BLaER1 treated with 17β-estradiol and CSF1 and Interleukin-3, amounts not matched to agents 10 nM and 100 nM (cell line): ENCODE measurements around the gene HS6ST2.

Experiments
- H3K27ac ChIP-seq, 11 experiments: shearing (Covaris generic); formaldehyde crosslinking; 2 replicates each; pipeline ENCODE4 v1.8.1; 2022
- H3K27me3 ChIP-seq, 11 experiments: shearing (Covaris generic); formaldehyde crosslinking; 2 replicates each; pipeline ENCODE4 v1.8.1; 2022
- H3K36me3 ChIP-seq, 11 experiments: shearing (Covaris generic); formaldehyde crosslinking; 2 replicates each; pipeline ENCODE4 v1.8.1; 2022
- H3K4me1 ChIP-seq, 10 experiments: shearing (Covaris generic); formaldehyde crosslinking; 2 replicates each; pipeline ENCODE4 v1.8.1; 2022
- H3K4me2 ChIP-seq, 11 experiments: shearing (Covaris generic); formaldehyde crosslinking; 2 replicates each; pipeline ENCODE4 v1.8.1; 2022
- H3K4me3 ChIP-seq, 10 experiments: shearing (Covaris generic); formaldehyde crosslinking; 2 replicates each; pipeline ENCODE4 v1.8.1; 2022
- H3K9ac ChIP-seq, 11 experiments: shearing (Covaris generic); formaldehyde crosslinking; 2 replicates each; pipeline ENCODE4 v1.8.1; 2022
- H3K9me3 ChIP-seq, 11 experiments: shearing (Covaris generic); formaldehyde crosslinking; replicated peaks in 1 of 11; 2 replicates each; pipeline ENCODE4 v1.8.1; 2022
- H4K20me1 ChIP-seq, 11 experiments: shearing (Covaris generic); formaldehyde crosslinking; 2 replicates each; pipeline ENCODE4 v1.8.1; 2022
- Cebpa-rat ChIP-seq, 11 experiments: shearing (Covaris generic); IDR thresholded peaks; 2 replicates each; pipeline ENCODE4 v1.8.1; 2022

Gene HS6ST2

DNA sequence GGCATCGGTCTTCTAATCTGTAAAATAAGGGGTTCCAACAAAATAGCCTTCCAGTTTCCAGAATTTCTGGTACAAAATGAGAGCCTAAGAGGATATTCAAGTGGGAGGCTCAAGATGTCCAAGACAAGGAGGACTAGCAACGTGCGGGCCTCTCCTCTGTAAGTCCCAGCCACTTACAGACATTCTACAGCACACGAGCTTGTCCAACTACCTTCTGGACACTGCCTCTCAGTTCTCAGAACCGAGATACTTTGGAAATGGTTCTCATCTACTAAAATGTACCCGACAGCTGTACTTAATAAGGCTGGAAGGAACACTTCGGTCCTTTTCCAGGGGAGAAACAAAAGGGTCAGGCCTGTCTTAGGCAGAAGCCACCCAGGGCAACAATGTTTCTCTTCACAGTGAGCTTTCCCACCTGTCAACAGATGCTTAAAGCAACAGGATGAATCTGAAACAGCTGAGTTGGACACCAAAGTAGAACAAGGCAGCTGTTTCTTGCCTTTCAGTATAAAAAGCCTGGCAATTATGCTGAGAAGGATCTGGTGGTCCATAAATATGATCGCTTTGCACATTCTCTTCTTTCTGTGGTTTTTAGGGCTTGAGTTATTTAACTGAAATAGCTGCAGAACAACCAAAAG, 127.0 kb downstream of the HS6ST2 start:
- no peak overlapping the region for H3K4me3 ChIP-seq
- H3K36me3 ChIP-seq: no peaks in the 10 kb centered on the region
- H4K20me1 ChIP-seq: peaks cover 0 to 17% (median 0%) of the 10 kb centered on the region in 11 experiments; a peak in 6 of 22 replicates
- no peak overlapping the region for H3K27ac ChIP-seq
- peaks cover 84 to 92% (median 87%) of the 10 kb centered on the region in 11 experiments for H3K27me3 ChIP-seq
- H3K4me1 ChIP-seq: peaks cover 0 to 4% (median 0%) of the 10 kb centered on the region in 10 experiments; a peak in 1 of 20 replicates
- no peak for TF ChIP-seq Cebpa-rat (IDR thresholded peaks at IDR 0.05)
- no peak overlapping the region for H3K4me2 ChIP-seq
- H3K9ac ChIP-seq: no peak overlapping the region
- H3K9me3 ChIP-seq: no peaks in the 10 kb centered on the region

DNA sequence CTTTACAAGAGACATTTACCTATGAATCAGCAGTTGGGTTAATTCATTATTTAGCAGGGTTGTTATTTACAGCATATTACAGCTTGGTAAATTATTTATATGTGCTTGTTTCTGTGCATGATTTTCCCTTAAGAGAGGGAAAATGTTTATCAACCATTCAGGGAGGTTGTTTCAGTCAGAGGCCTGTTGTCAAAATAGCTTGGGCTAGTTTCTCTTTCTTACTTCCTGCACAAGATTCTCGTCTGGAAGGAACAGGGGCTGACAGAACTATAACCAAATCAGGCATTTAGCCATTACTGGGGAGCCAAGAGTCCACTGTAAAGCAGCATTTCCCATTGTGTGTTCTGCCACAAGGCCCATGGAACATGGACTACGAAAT, 135.8 kb downstream of the HS6ST2 start:
- H3K4me1 ChIP-seq: no peaks in the 10 kb centered on the region
- no peak overlapping the region for H3K4me2 ChIP-seq
- H3K36me3 ChIP-seq: no peaks in the 10 kb centered on the region
- H4K20me1 ChIP-seq: peaks cover 0 to 7% (median 0%) of the 10 kb centered on the region in 11 experiments; a peak in 3 of 22 replicates
- H3K9me3 ChIP-seq: peaks cover 0 to 7% (median 0%) of the 10 kb centered on the region in 11 experiments; a peak in 1 of 22 replicates
- no peak overlapping the region for H3K4me3 ChIP-seq
- H3K27me3 ChIP-seq: peaks cover 74 to 98% (median 91%) of the 10 kb centered on the region in 11 experiments
- no peak overlapping the region for H3K27ac ChIP-seq
- TF ChIP-seq Cebpa-rat (IDR thresholded peaks at IDR 0.05): no peak
- H3K9ac ChIP-seq: no peak overlapping the region

DNA sequence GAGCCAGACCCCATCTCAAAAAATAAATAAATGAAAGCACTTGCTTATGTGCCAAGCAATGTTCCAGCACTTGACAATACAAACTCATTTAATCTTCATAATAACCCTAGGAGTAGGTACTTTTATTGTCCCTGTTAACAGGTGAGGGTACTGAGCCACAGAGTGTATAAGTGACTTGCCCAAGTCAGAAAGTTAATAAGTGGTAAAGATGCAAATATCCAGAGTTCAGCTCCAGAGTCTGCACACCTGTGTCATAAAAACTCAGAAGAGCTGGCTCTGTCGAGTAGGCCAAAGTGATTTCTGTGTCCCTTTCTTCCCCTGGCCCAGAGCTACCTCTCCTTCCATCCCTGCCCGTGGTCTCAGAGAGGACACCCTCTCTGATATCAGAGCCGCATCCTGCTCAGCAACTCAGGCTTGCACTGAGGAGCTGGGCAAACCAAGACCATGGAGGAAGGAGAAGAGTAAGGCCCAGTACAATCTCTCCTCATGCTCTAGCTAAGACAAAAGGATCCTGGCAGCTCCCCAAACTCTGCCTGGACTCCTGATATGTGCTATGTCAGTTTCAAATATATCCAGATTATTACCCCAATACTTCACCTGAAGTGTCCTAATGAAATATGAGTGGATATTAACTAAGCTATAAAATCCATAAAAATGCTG, 136.3 kb downstream of the HS6ST2 start:
- Histone ChIP-seq H3K9ac (no peak overlapping the region), H3K27me3 (peaks cover 74 to 98% (median 91%) of the 10 kb centered on the region in 11 experiments), H3K27ac (no peak overlapping the region), H4K20me1 (peaks cover 0 to 7% (median 0%) of the 10 kb centered on the region in 11 experiments; a peak in 3 of 22 replicates), H3K36me3 (no peaks in the 10 kb centered on the region), H3K4me2 (no peak overlapping the region), H3K4me3 (no peak overlapping the region), H3K4me1 (no peaks in the 10 kb centered on the region), H3K9me3 (peaks cover 0 to 7% (median 0%) of the 10 kb centered on the region in 11 experiments; a peak in 1 of 22 replicates)
- no peak for TF ChIP-seq Cebpa-rat (IDR thresholded peaks at IDR 0.05)

DNA sequence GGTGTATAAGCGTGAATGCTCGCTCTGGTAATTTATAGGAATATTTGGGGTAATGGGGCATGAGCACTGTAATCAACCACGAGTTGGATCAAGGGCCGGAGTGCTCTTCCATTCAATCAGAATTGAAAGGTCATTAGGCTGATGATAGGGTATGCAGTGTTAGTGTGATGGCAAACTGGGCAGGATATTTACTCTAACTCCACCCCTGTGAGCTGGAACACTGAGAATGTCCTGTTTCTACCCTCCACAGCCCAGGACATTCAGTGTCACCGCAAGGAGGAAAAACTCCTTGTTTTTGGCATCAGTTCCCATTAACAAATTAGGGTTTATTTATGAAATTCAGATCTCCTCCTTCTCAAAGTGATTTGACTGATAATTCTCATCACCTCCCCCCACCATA, 137.8 kb downstream of the HS6ST2 start:
- Histone ChIP-seq H3K4me2 (no peak overlapping the region), H3K27ac (no peak overlapping the region), H3K4me3 (no peak overlapping the region), H3K9ac (no peak overlapping the region), H3K36me3 (no peaks in the 10 kb centered on the region), H3K4me1 (peaks cover 0 to 3% (median 0%) of the 10 kb centered on the region in 10 experiments; a peak in 2 of 20 replicates), H3K27me3 (peaks cover 77 to 100% (median 94%) of the 10 kb centered on the region in 11 experiments), H4K20me1 (peaks cover 0 to 7% (median 0%) of the 10 kb centered on the region in 11 experiments; a peak in 2 of 22 replicates), H3K9me3 (peaks cover 0 to 7% (median 0%) of the 10 kb centered on the region in 11 experiments; a peak in 1 of 22 replicates)
- TF ChIP-seq Cebpa-rat (IDR thresholded peaks at IDR 0.05): no peak

DNA sequence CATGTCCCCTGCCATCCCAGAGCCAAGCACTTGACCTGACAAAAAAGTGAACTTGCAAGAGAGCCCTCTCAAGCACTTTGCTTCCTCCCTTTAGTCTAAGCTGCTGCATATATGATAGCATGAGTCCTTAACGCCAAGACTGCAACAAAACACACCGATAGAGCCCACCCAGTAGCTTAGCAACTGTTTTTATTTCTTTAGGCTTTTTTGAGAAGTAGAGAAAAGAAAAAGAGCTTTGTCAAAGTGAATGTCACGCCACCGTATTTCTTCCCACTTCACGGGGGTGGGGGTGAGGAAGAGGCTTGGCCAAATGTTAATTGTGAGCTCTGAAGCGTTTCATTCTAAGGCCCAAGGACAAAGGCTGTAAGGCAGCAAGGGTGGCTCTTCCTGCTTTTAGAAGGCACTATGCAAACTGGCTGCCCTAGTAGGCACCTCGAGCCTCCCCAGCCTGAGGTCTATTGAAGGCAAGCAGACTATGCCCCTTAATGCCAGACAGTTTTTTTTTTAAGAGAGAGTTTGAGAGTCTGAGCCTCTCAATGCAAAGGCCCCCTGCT, 138.6 kb downstream of the HS6ST2 start:
- no peak for TF ChIP-seq Cebpa-rat (IDR thresholded peaks at IDR 0.05)
- H3K27ac ChIP-seq: no peak overlapping the region
- H3K9me3 ChIP-seq: peaks cover 0 to 7% (median 0%) of the 10 kb centered on the region in 11 experiments; a peak in 1 of 22 replicates

DNA sequence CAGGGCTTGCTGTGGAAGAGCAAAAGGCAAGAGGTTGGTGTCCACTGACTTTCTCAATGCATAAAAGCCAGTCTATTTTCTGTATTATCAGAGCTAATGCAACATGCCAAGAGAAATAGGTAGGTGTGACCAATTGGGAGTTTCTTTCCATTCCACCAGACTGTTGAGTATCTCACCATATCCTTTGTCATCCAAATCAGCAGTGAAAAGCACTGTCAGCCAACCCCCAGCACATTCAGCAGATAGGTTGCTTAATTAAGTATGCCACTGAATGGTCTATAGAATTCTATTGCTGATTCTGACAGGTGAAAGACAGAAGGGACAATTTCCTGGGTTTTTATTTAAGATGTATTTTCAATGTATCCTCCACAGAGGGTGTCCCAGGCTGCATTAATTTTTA, 139.8 kb downstream of the HS6ST2 start:
- Histone ChIP-seq H3K4me3 (no peak overlapping the region), H4K20me1 (peaks cover 0 to 7% (median 0%) of the 10 kb centered on the region in 11 experiments; a peak in 2 of 22 replicates), H3K4me2 (no peak overlapping the region), H3K27ac (no peak overlapping the region), H3K9me3 (no peaks in the 10 kb centered on the region), H3K36me3 (no peaks in the 10 kb centered on the region), H3K4me1 (peaks cover 0 to 8% (median 0%) of the 10 kb centered on the region in 10 experiments; a peak in 2 of 20 replicates), H3K9ac (no peak overlapping the region), H3K27me3 (peaks cover 83 to 99% (median 95%) of the 10 kb centered on the region in 11 experiments)
- TF ChIP-seq Cebpa-rat (IDR thresholded peaks at IDR 0.05): no peak

More for the DNA sequence above, 138.6 kb downstream of the HS6ST2 start:
- no peak overlapping the region for H3K4me3 ChIP-seq
- H3K4me2 ChIP-seq: no peak overlapping the region
- H3K27me3 ChIP-seq: peaks cover 75 to 99% (median 92%) of the 10 kb centered on the region in 11 experiments
- H3K4me1 ChIP-seq: peaks cover 0 to 8% (median 0%) of the 10 kb centered on the region in 10 experiments; a peak in 2 of 20 replicates
- no peaks in the 10 kb centered on the region for H3K36me3 ChIP-seq
- H4K20me1 ChIP-seq: peaks cover 0 to 7% (median 0%) of the 10 kb centered on the region in 11 experiments; a peak in 2 of 22 replicates
- no peak overlapping the region for H3K9ac ChIP-seq

DNA sequence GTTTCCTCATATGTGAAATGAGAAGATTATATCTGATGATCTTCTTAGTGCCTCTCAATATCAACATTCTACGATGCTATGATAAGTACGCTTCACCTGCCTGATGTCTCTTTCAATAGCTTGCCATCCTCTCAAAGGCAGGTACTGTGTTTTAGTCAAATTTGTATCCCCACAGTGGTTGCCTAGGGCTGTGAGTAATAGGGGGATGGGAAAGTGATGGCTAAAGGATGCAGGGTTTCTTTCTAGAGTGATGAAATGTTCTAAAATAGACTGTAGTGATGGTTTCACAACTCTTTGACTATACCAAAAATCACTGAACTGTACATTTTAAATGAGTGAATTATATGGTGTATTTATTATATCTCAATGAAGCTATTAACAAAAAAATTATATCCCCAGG, 142.8 kb downstream of the HS6ST2 start:
- H3K27ac ChIP-seq: no peak overlapping the region; a peak in 1 of 22 replicates
- TF ChIP-seq Cebpa-rat (IDR thresholded peaks at IDR 0.05): no peak

DNA sequence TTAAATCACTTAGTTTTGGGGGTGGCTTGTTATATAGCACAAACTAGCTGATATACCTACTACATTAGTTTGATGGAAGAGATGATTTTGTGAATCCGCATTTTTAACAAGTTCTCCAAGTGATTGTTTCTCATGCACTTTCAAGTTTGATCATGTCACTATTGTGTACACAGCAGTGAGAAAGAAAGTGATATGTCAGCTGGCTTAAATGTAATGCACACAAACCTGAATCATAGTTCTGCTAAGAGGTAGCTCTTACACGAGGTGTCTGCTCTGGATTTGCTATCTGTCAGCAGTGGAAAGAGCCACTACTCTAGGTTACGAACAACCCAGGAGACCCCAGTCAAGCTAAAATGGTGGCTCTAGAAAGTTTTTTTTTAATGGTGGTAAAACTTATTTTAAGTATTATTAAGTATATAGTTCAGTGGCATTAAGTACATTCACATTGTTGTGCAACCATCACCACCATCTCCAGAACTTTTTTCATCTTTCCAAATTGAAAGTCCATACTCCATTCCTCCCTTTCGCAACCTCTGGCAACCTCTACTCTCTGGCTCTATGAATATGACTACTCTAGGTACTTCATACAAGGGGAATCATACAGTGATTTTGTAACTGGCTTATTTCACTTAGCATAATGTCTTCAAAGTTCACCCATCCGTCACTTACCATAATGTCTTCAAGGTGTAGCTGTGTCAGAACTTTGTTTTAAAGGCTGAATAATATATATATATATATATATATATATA, 147.3 kb downstream of the HS6ST2 start:
- no peak overlapping the region for H3K4me2 ChIP-seq
- no peak overlapping the region for H3K9ac ChIP-seq
- TF ChIP-seq Cebpa-rat (IDR thresholded peaks at IDR 0.05): no peak
- H3K27me3 ChIP-seq: peaks cover 66 to 79% (median 75%) of the 10 kb centered on the region in 11 experiments
- no peaks in the 10 kb centered on the region for H3K9me3 ChIP-seq
- H3K4me1 ChIP-seq: peaks cover 0 to 8% (median 0%) of the 10 kb centered on the region in 10 experiments; a peak in 2 of 20 replicates
- no peaks in the 10 kb centered on the region for H3K36me3 ChIP-seq
- H3K4me3 ChIP-seq: no peak overlapping the region
- H4K20me1 ChIP-seq: no peaks in the 10 kb centered on the region; a peak in 1 of 22 replicates
- no peak overlapping the region for H3K27ac ChIP-seq

More for the DNA sequence above, 142.8 kb downstream of the HS6ST2 start:
- H3K9me3 ChIP-seq: no peaks in the 10 kb centered on the region
- H3K4me2 ChIP-seq: peak overlapping the region in 2 of 11 experiments; percentile 6 to 30; a peak in 2 of 22 replicates
- no peaks in the 10 kb centered on the region for H3K36me3 ChIP-seq
- peaks cover 0 to 7% (median 0%) of the 10 kb centered on the region in 11 experiments; a peak in 2 of 22 replicates for H4K20me1 ChIP-seq
- H3K27me3 ChIP-seq: peaks cover 82 to 90% (median 88%) of the 10 kb centered on the region in 11 experiments
- H3K4me3 ChIP-seq: no peak overlapping the region
- H3K4me1 ChIP-seq: peaks cover 0 to 8% (median 0%) of the 10 kb centered on the region in 10 experiments; a peak in 2 of 20 replicates
- no peak overlapping the region for H3K9ac ChIP-seq
